ENCODE results near the gene PTPRE.

- no peak for TF ChIP-seq CTCF (conservative IDR thresholded peaks at IDR 0.05)
- TF ChIP-seq ZFX (IDR thresholded peaks at IDR 0.05): no peak
Measured at GRCh38 chr10:128018236-128018635, 111.3 kb downstream of the PTPRE start.

Data from C4-2B (cell line).